GM13977 (cell line): Measurements from ENCODE around the gene RPUSD3.

Source experiments
- DNase-seq: peaks from one replicate; pipeline ENCODE4 v3.0.0; 2012; ENCODE audit warnings: low spot score
- in situ Hi-C: fragments of 300-500 bp; cut with MboI; formaldehyde crosslinking; loops from one replicate; pipeline ENCODE4 v1.12.0; 2022; ENCODE audit warnings: low sequenced_read_pairs, low pct_unique_long_range_greater_than_20kb, mixed read lengths, inconsistent platforms; ENCODE audit not compliant: unreplicated experiment
- TF ChIP-seq, protein P1 (sequence below): IDR thresholded peaks from 2 replicates; pipeline ENCODE4 v1.5.1; 2012; ENCODE audit warnings: mild to moderate bottlenecking, control low read depth; ENCODE audit not compliant: insufficient read depth; ENCODE audit errors: extremely low read depth, missing control alignments

RPUSD3 gene

DNA sequence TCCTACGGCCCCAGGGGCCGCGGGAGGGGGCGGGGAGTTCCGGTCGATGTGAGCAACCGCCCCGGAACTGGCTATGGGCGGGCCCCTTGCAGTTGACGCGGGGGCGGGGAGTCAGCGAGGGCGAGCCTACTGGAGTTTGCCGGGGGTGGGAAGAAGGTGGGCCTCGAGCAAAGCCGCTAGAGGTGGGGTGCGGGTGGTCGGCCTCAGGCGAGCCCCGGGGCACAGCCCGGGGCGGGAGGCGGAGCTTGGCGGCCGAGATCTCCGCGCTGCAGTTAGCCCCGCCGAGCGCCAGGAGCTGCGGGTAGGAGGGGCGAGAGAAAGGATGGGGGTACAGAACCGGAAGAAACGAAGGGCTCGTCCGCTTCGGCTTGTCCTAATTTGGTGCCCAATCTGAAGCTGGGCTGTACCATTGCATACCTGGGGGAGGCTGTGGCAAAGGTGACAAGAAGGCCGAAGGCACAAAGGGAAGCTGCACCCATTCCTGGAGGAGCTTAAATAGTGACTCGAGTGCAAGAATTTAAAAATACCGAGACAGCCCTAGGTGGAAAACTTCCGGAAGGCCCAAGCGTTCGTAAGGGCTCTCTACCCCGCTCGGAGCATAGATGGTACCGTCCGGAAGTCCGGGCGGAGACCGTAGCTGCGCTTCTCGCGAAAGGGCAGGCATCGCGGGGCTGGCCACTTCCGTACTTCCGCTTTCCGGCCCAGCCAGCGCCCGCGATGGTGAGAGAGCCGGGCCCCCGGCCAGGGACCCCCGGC, 51.2 kb downstream of the RPUSD3 start, which contains the start of the genes ARPC4 and TADA3:
TSS of gene ARPC4 (plus strand) at position 678 of the 756 bp plus-strand sequence. CDS start at position 718, 40 bp downstream.
TSS of gene TADA3 (minus strand) at position 69 of the 756 bp plus-strand sequence. CDS start 1,007 bp downstream, outside the sequence.
- TF ChIP-seq, protein P1, sequence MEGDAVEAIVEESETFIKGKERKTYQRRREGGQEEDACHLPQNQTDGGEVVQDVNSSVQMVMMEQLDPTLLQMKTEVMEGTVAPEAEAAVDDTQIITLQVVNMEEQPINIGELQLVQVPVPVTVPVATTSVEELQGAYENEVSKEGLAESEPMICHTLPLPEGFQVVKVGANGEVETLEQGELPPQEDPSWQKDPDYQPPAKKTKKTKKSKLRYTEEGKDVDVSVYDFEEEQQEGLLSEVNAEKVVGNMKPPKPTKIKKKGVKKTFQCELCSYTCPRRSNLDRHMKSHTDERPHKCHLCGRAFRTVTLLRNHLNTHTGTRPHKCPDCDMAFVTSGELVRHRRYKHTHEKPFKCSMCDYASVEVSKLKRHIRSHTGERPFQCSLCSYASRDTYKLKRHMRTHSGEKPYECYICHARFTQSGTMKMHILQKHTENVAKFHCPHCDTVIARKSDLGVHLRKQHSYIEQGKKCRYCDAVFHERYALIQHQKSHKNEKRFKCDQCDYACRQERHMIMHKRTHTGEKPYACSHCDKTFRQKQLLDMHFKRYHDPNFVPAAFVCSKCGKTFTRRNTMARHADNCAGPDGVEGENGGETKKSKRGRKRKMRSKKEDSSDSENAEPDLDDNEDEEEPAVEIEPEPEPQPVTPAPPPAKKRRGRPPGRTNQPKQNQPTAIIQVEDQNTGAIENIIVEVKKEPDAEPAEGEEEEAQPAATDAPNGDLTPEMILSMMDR, result no peak
- peak; percentile 93 for DNase-seq
- in situ Hi-C loops, result no loop called here

DNA sequence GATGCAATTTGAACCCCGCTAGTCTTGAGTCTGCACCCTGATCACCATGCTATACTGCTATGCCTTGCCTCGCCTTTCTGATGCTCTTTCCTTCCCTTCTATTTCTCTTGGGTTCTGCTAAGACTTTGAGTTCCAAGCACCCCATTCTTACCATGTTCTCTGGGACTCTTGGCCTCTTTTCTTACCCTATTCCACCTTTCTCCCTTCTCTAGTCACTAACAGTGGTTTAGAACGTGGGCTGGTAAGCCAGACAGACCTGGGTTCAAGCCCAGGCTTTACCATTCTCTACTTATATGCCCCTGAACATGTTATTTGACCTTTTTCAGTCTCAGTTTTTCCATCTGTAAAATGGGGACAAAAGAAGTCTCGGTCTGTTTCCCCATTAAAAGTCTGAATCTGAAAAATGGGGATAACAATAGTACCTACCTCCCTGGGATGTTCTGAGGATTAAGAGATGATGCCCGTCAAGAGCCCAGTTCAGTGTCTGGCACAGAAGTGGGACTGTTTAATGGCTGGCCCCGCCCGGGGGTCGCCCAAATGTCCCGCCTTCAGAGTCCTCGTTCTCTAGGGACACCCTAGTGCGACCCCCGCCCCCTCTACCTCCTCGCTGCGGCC, 51.9 kb downstream of the RPUSD3 start:
- no peak for DNase-seq
- TF ChIP-seq, protein P1, result no peak
- in situ Hi-C loops, result no loop called here

DNA sequence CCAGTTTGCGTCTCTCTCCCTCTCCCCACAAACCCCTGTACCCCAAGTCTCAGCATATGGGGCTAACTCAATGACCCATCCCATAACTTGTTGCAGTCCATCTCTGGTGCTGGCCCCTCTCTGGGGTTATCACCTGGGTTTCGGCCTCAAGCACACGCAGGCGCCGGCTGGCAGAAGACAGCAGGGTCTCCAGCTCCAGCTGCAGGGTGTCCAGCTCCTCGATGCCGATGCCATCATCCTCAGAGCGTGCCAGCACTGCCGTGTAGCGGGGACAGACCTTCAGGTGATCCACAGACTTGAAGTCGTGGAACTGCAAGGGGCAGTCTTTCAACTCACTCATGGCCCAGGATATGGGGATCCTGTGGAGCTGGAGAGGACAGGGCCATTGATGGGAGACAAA, 52.7 kb downstream of the RPUSD3 start:
- DNase-seq, result no peak
- in situ Hi-C loops, result no loop called here
- TF ChIP-seq, protein P1, result no peak
